Tibial nerve (tissue), 4 donors: ENCODE measurements around the gene PCDHA11. TPM values are rescaled to one million over a fixed set of nuclear protein-coding genes. Genes with fewer than 3 reads are reported as not detected.

Experiments
- DNase-seq, 2 donors: peaks; one replicate each; pipeline ENCODE4 v3.0.0-alpha.2; 2019; ENCODE audit warnings: low spot score in 2 of 2
- H3K27ac ChIP-seq, 4 donors: fragments of 200-600 bp; sonication (generic) in 3 of 4; one replicate each; pipeline ENCODE4 v1.5.1; 2017 to 2019; ENCODE audit warnings: mild to moderate bottlenecking in 1 of 4
- H3K27me3 ChIP-seq, 2 donors: fragments of 200-600 bp; sonication (generic) in 1 of 2; one replicate each; pipeline versions ENCODE4 v1.5.1 to v1.6.0; 2017 to 2019
- H3K36me3 ChIP-seq, 3 donors: fragments of 200-600 bp; sonication (generic); one replicate each; pipeline ENCODE4 v1.5.1; 2018 to 2019
- H3K4me1 ChIP-seq, 4 donors: fragments of 200-600 bp; sonication (generic) in 3 of 4; one replicate each; pipeline ENCODE4 v1.5.1; 2017 to 2019
- H3K4me3 ChIP-seq, 4 donors: fragments of 200-600 bp; sonication (generic) in 3 of 4; one replicate each; pipeline ENCODE4 v1.5.1; 2017 to 2019; ENCODE audit warnings: mild to moderate bottlenecking in 1 of 4, moderate library complexity in 1 of 4
- H3K9me3 ChIP-seq, 4 donors: fragments of 200-600 bp; sonication (generic) in 3 of 4; one replicate each; pipeline ENCODE4 v1.5.1; 2017 to 2019
- CTCF ChIP-seq, 5 experiments: fragments of 200-600 bp in 3 of 5; fragments of 450-650 bp in 2 of 5; sonication (generic) in 3 of 5; IDR thresholded peaks; one replicate each; pipeline ENCODE4 v1.5.1; 2016 to 2019; ENCODE audit warnings: antibody characterized with exemption in 5 of 5, mild to moderate bottlenecking in 3 of 5, moderate library complexity in 2 of 5
- EP300 ChIP-seq, 2 donors: sonication (generic); formaldehyde crosslinking; IDR thresholded peaks; one replicate each; pipeline ENCODE4 v1.6.1; 2017; ENCODE audit warnings: antibody characterized with exemption in 2 of 2, mild to moderate bottlenecking in 1 of 2
- POLR2A ChIP-seq, 2 donors: fragments of 450-650 bp; IDR thresholded peaks; one replicate each; pipeline ENCODE4 v1.6.1; 2017; ENCODE audit warnings: antibody characterized with exemption in 2 of 2, mild to moderate bottlenecking in 2 of 2, moderate library complexity in 2 of 2
- WGBS, 2 donors: methylation state at CpG; one replicate each; pipeline ENCODE4 v1.1.5; 2018; 5-methylcytosine and 5-hydroxymethylcytosine counted together
- total RNA-seq, 4 donors: library from RNA; depleted of rRNA; stranded (reverse); fragments of >200 nt; gene quantifications; one replicate each; pipeline ENCODE4 v1.1.0, GENCODE V29; 2016

The PCDHA11 gene
- total RNA-seq, 4 donors from 2014 or later = 0.60 to 1.3 (median 0.91) TPM

DNA sequence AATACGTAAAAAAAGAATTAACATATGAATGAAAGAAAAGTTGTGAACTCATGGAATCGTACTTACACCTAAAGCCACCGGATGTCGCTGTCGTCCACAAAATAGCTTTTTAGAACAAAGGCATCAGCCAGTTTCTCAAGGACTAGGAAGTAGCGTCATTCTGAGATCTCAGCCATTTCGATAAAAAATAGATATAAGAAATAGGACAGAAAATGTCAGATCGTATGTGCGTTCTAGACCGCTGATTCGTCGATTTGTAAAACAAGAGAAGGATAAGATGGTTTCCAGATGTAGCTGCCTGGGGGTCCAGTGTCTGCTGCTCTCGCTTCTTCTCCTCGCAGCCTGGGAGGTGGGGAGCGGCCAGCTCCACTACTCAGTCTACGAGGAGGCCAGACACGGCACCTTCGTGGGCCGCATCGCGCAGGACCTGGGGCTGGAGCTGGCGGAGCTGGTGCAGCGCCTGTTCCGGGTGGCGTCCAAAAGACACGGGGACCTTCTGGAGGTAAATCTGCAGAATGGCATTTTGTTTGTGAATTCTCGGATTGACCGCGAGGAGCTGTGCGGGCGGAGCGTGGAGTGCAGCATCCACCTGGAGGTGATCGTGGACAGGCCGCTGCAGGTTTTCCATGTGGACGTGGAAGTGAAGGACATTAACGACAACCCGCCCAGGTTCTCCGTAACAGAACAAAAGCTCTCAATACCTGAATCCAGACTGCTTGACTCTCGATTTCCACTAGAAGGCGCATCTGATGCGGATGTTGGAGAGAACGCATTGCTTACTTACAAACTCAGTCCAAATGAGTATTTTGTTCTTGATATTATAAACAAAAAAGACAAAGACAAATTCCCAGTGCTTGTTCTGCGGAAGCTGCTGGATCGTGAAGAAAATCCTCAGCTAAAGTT lies 12.7 kb upstream of the PCDHA11 start, which contains the start of gene PCDHA10:
Gene PCDHA10, plus strand, starts transcription at position 126 of the 903 bp plus-strand sequence. Its CDS starts 152 bp downstream, at position 278.
- no peak within 1 kb of the TSS for H3K27ac ChIP-seq
- no peaks in the 10 kb centered on the region for H3K4me1 ChIP-seq
- H3K4me3 ChIP-seq = peak within 1 kb of the TSS in 3 of 4 donors; percentile 17 to 46 (median 20)
- H3K27me3 ChIP-seq = no peaks in the 10 kb centered on the region
- TF ChIP-seq POLR2A (IDR thresholded peaks at IDR 0.05) (no peak), CTCF (IDR thresholded peaks at IDR 0.05) (peak in 3 of 5 experiments; percentile 8 to 25 (median 12)), EP300 (IDR thresholded peaks at IDR 0.05) (no peak)
- 21 to 25% methylated on average over 44 of the region's 44 CpGs for WGBS, 2 donors
- peaks cover 0 to 49% (median 4%) of the 10 kb centered on the region in 4 donors for H3K9me3 ChIP-seq
- no peak for DNase-seq
- H3K36me3 ChIP-seq = peaks cover 0 to 10% (median 0%) of the 10 kb centered on the region in 3 donors

GRCh38 chr5:140857177-140857986 lies 11.4 kb upstream of the PCDHA11 start:
- no peak for TF ChIP-seq CTCF (IDR thresholded peaks at IDR 0.05)
- TF ChIP-seq EP300 (IDR thresholded peaks at IDR 0.05) = no peak
- TF ChIP-seq POLR2A (IDR thresholded peaks at IDR 0.05) = no peak
- Histone ChIP-seq H3K4me3 (no peak overlapping the region), H3K27me3 (no peaks in the 10 kb centered on the region), H3K4me1 (no peaks in the 10 kb centered on the region), H3K36me3 (peaks cover 0 to 17% (median 0%) of the 10 kb centered on the region in 3 donors), H3K9me3 (peaks cover 0 to 59% (median 6%) of the 10 kb centered on the region in 4 donors), H3K27ac (no peak overlapping the region)
- WGBS, 2 donors = 58 to 62% methylated on average over 73 to 82 of the region's 94 CpGs
- DNase-seq = no peak

- DNase-seq = no peak
- WGBS, 2 donors = 66 to 67% methylated on average over 10 to 16 of the region's 22 CpGs
- no peak for TF ChIP-seq POLR2A (IDR thresholded peaks at IDR 0.05)
- no peak for TF ChIP-seq CTCF (IDR thresholded peaks at IDR 0.05)
- TF ChIP-seq EP300 (IDR thresholded peaks at IDR 0.05) = no peak
- no peaks in the 10 kb centered on the region for H3K4me1 ChIP-seq
- H3K27me3 ChIP-seq = no peaks in the 10 kb centered on the region
- no peak overlapping the region for H3K27ac ChIP-seq
- H3K36me3 ChIP-seq = peaks cover 0 to 17% (median 0%) of the 10 kb centered on the region in 3 donors
- no peak overlapping the region for H3K4me3 ChIP-seq
- peaks cover 0 to 60% (median 6%) of the 10 kb centered on the region in 4 donors for H3K9me3 ChIP-seq
Observed at GRCh38 chr5:140857987-140858240, 10.8 kb upstream of the PCDHA11 start.

GRCh38 chr5:140862441-140863295 lies 6.1 kb upstream of the PCDHA11 start:
- Histone ChIP-seq H3K27me3 (no peaks in the 10 kb centered on the region), H3K27ac (no peak overlapping the region), H3K9me3 (peaks cover 0 to 46% (median 6%) of the 10 kb centered on the region in 4 donors), H3K36me3 (peaks cover 0 to 16% (median 0%) of the 10 kb centered on the region in 3 donors), H3K4me1 (no peaks in the 10 kb centered on the region), H3K4me3 (no peak overlapping the region)
- DNase-seq = no peak
- no peak for TF ChIP-seq CTCF (IDR thresholded peaks at IDR 0.05)
- no peak for TF ChIP-seq EP300 (IDR thresholded peaks at IDR 0.05)
- no peak for TF ChIP-seq POLR2A (IDR thresholded peaks at IDR 0.05)
- WGBS, 2 donors = 44 to 58% methylated on average over 46 to 47 of the region's 76 CpGs
